C4-2B (cell line): Measurements from ENCODE around the gene CEACAM3.

Experiments used
- CTCF ChIP-seq: fragments of 450-650 bp; conservative IDR thresholded peaks from 2 replicates; pipeline ENCODE4 v1.5.1; 2017; ENCODE audit warnings: mild to moderate bottlenecking
- ZFX ChIP-seq: fragments of 450-650 bp; IDR thresholded peaks from 2 replicates; pipeline ENCODE4 v1.6.1; 2017

DNA sequence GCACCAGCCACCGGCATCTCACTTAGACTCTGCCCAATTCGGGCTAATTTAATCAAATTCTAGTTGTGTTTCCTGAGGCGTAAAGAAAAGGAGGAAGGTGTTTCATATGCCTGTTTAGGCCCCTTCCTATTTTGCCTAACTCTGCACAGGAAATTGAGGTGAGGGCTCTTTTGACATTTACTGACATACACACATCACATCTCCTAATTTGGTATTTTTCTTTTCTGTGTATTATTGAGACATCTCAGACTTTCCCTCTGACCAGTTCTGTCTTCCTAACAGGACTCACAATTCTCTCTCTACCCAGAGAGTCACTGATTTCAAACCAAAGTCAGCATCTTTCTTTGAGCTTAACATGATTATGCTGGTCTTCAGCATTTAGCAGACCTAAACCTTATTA is 7.9 kb downstream of the CEACAM3 start:
- TF ChIP-seq CTCF (no peak), ZFX (no peak)
